ENCODE data around the gene EPHA10.
"Not testable (repeated sequence)": the region's sequence is repeated elsewhere in the genome, so short reads cannot be mapped to it uniquely, and the experiment has no call there.

Gene EPHA10

DNA sequence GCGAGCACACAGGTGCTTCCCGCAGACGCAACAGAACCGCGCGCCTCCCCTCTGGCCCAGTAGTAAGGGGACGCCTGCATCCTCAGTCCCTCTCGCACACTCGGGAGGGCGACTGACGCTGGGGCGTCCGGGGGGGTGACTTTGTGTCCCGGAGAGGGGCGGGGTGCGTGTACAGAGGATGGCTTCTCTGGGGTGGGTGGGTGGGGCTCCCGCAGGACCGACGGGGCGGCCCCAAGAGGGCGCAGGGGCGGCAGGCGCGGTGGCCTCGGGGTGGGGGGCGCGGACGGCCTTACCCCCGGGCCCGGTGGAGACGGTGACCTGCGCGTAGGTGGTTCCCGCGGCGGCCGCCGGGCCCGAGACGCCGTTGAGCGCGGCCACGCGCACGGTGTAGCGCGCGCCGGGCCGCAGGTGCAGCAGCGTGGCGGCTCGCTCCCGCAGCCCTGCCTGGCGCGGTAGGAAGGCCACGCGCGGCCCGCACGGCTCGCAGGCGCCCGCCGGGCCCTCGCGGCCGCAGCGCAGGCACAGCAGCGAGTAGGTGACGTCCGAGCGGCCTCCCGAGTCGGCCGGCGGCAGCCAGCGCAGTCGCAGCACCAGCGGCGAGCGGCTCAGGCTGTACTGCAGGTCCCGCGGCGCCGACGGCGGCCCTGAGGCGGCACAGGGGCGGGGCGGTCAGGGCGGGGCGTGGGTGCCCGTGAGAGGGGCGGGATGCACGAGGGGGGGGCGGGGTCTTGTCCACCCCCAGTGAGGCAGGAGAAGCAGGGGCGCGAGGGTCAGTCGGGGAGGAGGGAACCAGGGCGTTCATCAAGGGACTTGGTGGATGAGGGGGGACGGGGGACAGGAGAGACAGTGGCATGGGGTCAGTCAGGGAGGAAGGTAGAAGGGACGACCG lies 12.1 kb downstream of the EPHA10 start:
- Histone ChIP-seq H3K27ac (ENCODE audit: low read depth, low read length) (no peak overlapping the region), H3K36me3 (ENCODE audit: control insufficient read depth, insufficient read depth, low read length) (no peaks in the 10 kb centered on the region), H3K27me3 (ENCODE audit: control insufficient read depth, insufficient read depth, low read length) (peaks cover 83% of the 10 kb centered on the region), H3K9me3 (ENCODE audit: control insufficient read depth, insufficient read depth, low read length) (no peaks in the 10 kb centered on the region), H3K9ac (ENCODE audit: low read depth, low read length) (no peak overlapping the region), H3K4me1 (ENCODE audit: control insufficient read depth, insufficient read depth, low read length) (no peaks in the 10 kb centered on the region), H3K4me3 (ENCODE audit: low read depth, low read length) (peak overlapping the region; percentile 57)

GRCh38 chr1:37752213-37752582 lies 12.7 kb downstream of the EPHA10 start:
- no peak overlapping the region for H3K9ac ChIP-seq (ENCODE audit: low read depth, low read length)
- H3K36me3 ChIP-seq (ENCODE audit: control insufficient read depth, insufficient read depth, low read length), result no peaks in the 10 kb centered on the region
- peaks cover 76% of the 10 kb centered on the region for H3K27me3 ChIP-seq (ENCODE audit: control insufficient read depth, insufficient read depth, low read length)
- peak overlapping the region; percentile 45 for H3K4me3 ChIP-seq (ENCODE audit: low read depth, low read length)
- no peaks in the 10 kb centered on the region for H3K4me1 ChIP-seq (ENCODE audit: control insufficient read depth, insufficient read depth, low read length)
- no peaks in the 10 kb centered on the region for H3K9me3 ChIP-seq (ENCODE audit: control insufficient read depth, insufficient read depth, low read length)
- H3K27ac ChIP-seq (ENCODE audit: low read depth, low read length), result no peak overlapping the region

DNA sequence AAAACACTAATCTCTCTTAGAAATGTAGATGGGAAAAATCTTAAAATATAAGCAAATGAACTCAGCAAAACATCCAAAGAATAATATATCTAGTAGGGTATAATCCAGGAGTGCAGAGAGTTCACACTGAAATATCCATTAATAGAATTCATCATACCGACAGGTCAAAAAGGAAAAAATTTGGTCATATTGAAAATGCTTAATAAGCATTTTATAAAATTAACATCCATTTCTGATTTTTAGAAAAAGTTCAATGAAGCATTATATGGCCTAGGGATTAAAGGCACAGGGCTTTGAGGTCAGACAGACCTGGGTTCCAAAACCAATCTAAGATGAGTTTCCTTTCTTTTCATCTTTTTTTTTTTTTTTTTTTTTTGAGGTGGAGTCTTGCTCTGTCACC lies 16.4 kb downstream of the EPHA10 start:
- no peaks in the 10 kb centered on the region for H3K4me1 ChIP-seq (ENCODE audit: control insufficient read depth, insufficient read depth, low read length)
- H3K4me3 ChIP-seq (ENCODE audit: low read depth, low read length), result no peak overlapping the region
- H3K27ac ChIP-seq (ENCODE audit: low read depth, low read length), result no peak overlapping the region
- H3K27me3 ChIP-seq (ENCODE audit: control insufficient read depth, insufficient read depth, low read length), result peaks cover 41% of the 10 kb centered on the region
- H3K9me3 ChIP-seq (ENCODE audit: control insufficient read depth, insufficient read depth, low read length), result no peaks in the 10 kb centered on the region
- H3K9ac ChIP-seq (ENCODE audit: low read depth, low read length), result no peak overlapping the region
- no peaks in the 10 kb centered on the region for H3K36me3 ChIP-seq (ENCODE audit: control insufficient read depth, insufficient read depth, low read length)

GRCh38 chr1:37746806-37747205 lies 18.1 kb downstream of the EPHA10 start:
- no peaks in the 10 kb centered on the region for H3K4me1 ChIP-seq (ENCODE audit: control insufficient read depth, insufficient read depth, low read length)
- no peak overlapping the region for H3K4me3 ChIP-seq (ENCODE audit: low read depth, low read length)
- no peak overlapping the region for H3K9ac ChIP-seq (ENCODE audit: low read depth, low read length)
- no peaks in the 10 kb centered on the region for H3K36me3 ChIP-seq (ENCODE audit: control insufficient read depth, insufficient read depth, low read length)
- H3K27ac ChIP-seq (ENCODE audit: low read depth, low read length), result no peak overlapping the region
- H3K27me3 ChIP-seq (ENCODE audit: control insufficient read depth, insufficient read depth, low read length), result peaks cover 24% of the 10 kb centered on the region
- H3K9me3 ChIP-seq (ENCODE audit: control insufficient read depth, insufficient read depth, low read length), result no peaks in the 10 kb centered on the region

DNA sequence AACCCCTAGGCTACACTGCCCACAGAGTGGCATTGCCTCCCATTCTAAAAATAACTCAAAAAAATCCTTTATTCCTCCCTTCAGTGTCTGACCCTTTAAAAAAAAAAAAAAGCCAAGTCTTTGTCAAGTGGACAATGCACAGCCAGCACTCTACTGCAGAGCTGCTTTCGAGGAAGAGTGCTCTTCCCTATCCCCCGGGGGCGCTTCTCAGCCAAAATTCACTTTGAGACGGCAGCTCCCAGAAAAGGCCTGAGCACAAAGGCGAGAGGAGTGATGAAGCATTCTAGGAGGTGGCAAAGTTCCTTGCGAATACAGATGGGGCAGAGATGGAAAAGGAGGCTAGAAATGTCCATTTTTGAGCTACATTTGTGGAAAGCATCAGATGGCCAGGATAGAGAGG lies 23.3 kb downstream of the EPHA10 start:
- no peak overlapping the region for H3K4me3 ChIP-seq (ENCODE audit: low read depth, low read length)
- no peaks in the 10 kb centered on the region for H3K9me3 ChIP-seq (ENCODE audit: control insufficient read depth, insufficient read depth, low read length)
- H3K36me3 ChIP-seq (ENCODE audit: control insufficient read depth, insufficient read depth, low read length), result no peaks in the 10 kb centered on the region
- H3K4me1 ChIP-seq (ENCODE audit: control insufficient read depth, insufficient read depth, low read length), result no peaks in the 10 kb centered on the region
- peaks cover 6% of the 10 kb centered on the region for H3K27me3 ChIP-seq (ENCODE audit: control insufficient read depth, insufficient read depth, low read length)
- no peak overlapping the region for H3K9ac ChIP-seq (ENCODE audit: low read depth, low read length)
- no peak overlapping the region for H3K27ac ChIP-seq (ENCODE audit: low read depth, low read length)

GRCh38 chr1:37741130-37741529 lies 23.8 kb downstream of the EPHA10 start:
- Histone ChIP-seq H3K36me3 (ENCODE audit: control insufficient read depth, insufficient read depth, low read length) (no peaks in the 10 kb centered on the region), H3K9me3 (ENCODE audit: control insufficient read depth, insufficient read depth, low read length) (no peaks in the 10 kb centered on the region), H3K27me3 (ENCODE audit: control insufficient read depth, insufficient read depth, low read length) (peaks cover 6% of the 10 kb centered on the region), H3K27ac (ENCODE audit: low read depth, low read length) (no peak overlapping the region), H3K4me1 (ENCODE audit: control insufficient read depth, insufficient read depth, low read length) (no peaks in the 10 kb centered on the region), H3K9ac (ENCODE audit: low read depth, low read length) (no peak overlapping the region), H3K4me3 (ENCODE audit: low read depth, low read length) (no peak overlapping the region)

DNA sequence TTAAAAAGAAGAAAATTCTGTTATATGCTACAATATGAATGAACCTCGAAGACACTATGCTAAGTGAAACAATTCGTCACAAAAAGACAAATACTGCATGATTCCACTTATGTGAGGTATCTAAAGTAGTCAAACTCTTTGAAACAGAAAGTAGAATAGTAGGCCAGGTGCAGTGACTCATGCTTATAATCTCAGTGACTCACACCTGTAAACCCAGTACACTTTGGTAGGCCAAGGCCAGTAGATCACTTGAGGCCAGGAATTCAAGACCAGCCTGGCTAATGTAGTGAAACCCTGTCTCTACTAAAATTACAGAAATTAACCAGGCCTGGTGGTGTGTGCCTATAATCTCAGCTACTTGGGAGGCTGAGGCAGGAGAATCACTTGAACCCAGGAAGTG lies 25.7 kb downstream of the EPHA10 start:
- Histone ChIP-seq H3K9ac (ENCODE audit: low read depth, low read length) (no peak overlapping the region), H3K9me3 (ENCODE audit: control insufficient read depth, insufficient read depth, low read length) (no peaks in the 10 kb centered on the region), H3K36me3 (ENCODE audit: control insufficient read depth, insufficient read depth, low read length) (no peaks in the 10 kb centered on the region), H3K27me3 (ENCODE audit: control insufficient read depth, insufficient read depth, low read length) (peaks cover 20% of the 10 kb centered on the region), H3K4me3 (ENCODE audit: low read depth, low read length) (no peak overlapping the region), H3K4me1 (ENCODE audit: control insufficient read depth, insufficient read depth, low read length) (no peaks in the 10 kb centered on the region), H3K27ac (ENCODE audit: low read depth, low read length) (no peak overlapping the region)

GRCh38 chr1:37738619-37739018 lies 26.3 kb downstream of the EPHA10 start:
- H3K4me1 ChIP-seq (ENCODE audit: control insufficient read depth, insufficient read depth, low read length); H3K36me3 ChIP-seq (ENCODE audit: control insufficient read depth, insufficient read depth, low read length); H3K4me3 ChIP-seq (ENCODE audit: low read depth, low read length): not testable (repeated sequence)

DNA sequence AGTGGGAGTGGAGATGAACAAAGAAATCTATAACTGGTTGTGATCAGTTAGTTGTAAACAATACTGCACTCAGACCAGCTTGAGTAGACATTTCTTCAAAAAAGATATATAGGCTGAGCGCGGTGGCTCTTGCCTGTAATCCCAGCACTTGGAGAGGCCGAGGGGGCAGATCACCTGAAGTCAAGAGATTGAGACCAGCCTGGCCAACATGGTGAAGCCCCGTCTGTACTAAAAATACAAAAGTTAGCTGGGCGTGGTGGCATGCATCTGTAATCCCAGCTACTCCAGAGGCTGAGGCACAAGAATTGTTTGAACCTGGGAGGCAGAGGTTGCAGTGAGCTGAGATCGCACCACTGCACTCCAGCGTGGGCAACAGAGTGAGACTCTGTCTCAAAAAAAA lies 26.9 kb downstream of the EPHA10 start:
- not testable (repeated sequence) for H3K27ac ChIP-seq (ENCODE audit: low read depth, low read length); H3K4me3 ChIP-seq (ENCODE audit: low read depth, low read length); H3K9ac ChIP-seq (ENCODE audit: low read depth, low read length); H3K36me3 ChIP-seq (ENCODE audit: control insufficient read depth, insufficient read depth, low read length); H3K4me1 ChIP-seq (ENCODE audit: control insufficient read depth, insufficient read depth, low read length); H3K9me3 ChIP-seq (ENCODE audit: control insufficient read depth, insufficient read depth, low read length)
- peaks cover 26% of the 10 kb centered on the region for H3K27me3 ChIP-seq (ENCODE audit: control insufficient read depth, insufficient read depth, low read length)

More at GRCh38 chr1:37738619-37739018, 26.3 kb downstream of the EPHA10 start:
- H3K9ac ChIP-seq (ENCODE audit: low read depth, low read length); H3K9me3 ChIP-seq (ENCODE audit: control insufficient read depth, insufficient read depth, low read length); H3K27ac ChIP-seq (ENCODE audit: low read depth, low read length): not testable (repeated sequence)
- peaks cover 22% of the 10 kb centered on the region for H3K27me3 ChIP-seq (ENCODE audit: control insufficient read depth, insufficient read depth, low read length)

- Histone ChIP-seq H3K9ac (ENCODE audit: low read depth, low read length) (no peak overlapping the region), H3K4me1 (ENCODE audit: control insufficient read depth, insufficient read depth, low read length) (no peaks in the 10 kb centered on the region), H3K4me3 (ENCODE audit: low read depth, low read length) (peak overlapping the region; percentile 77), H3K36me3 (ENCODE audit: control insufficient read depth, insufficient read depth, low read length) (no peaks in the 10 kb centered on the region), H3K27ac (ENCODE audit: low read depth, low read length) (no peak overlapping the region), H3K9me3 (ENCODE audit: control insufficient read depth, insufficient read depth, low read length) (no peaks in the 10 kb centered on the region), H3K27me3 (ENCODE audit: control insufficient read depth, insufficient read depth, low read length) (peaks cover 26% of the 10 kb centered on the region)
Measured at GRCh38 chr1:37734629-37735591, 30.0 kb downstream of the EPHA10 start.

Data from HUES48 (cell line).